Mucosa of gallbladder (tissue), 1 donor: Measurements from ENCODE around the gene ITPKA. TPM values are rescaled to one million over a fixed set of nuclear protein-coding genes. Genes with fewer than 3 reads are reported as not detected.

Experiments used
- DNase-seq: peaks from one replicate; pipeline ENCODE4 v3.0.0-alpha.2; 2020; ENCODE audit warnings: low spot score
- total RNA-seq: library from RNA; stranded (reverse); gene quantifications from one replicate; pipeline ENCODE4 v1.2.1, GENCODE V29; 2021
- donor health status: DM: no; HTN: no; CAD: no.

Gene ITPKA
- total RNA-seq, 1 donor from 2014 or later, result 3.2 TPM

DNA sequence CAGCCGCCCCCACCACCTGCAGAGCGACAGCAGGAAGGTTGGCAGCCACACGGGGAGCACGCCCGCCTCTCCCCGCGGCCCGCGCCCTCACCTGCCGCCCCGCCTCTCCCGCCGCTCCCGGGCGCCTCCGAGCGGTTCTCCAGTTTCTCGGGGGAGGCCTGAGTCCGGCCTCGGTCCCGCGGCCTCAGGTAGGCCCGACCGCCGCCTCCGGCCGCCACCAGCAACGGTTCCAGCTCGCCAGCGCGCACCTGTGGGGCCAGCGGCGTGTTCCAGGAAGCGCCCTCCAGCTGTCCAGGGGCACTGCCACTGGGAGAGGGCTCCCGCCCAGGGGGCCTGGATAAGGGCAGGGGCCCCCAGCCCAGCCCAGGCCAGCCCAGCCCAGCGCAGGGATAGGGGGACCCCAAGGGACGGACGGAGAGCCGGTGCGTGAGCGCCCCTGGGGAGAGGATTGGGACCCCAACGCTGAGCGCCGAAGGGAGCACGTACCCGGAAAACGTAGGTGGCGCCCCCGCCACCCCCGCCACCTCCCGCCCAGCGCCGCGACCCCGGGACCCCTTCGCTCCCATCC is 17.7 kb downstream of the ITPKA start:
- no peak for DNase-seq

DNA sequence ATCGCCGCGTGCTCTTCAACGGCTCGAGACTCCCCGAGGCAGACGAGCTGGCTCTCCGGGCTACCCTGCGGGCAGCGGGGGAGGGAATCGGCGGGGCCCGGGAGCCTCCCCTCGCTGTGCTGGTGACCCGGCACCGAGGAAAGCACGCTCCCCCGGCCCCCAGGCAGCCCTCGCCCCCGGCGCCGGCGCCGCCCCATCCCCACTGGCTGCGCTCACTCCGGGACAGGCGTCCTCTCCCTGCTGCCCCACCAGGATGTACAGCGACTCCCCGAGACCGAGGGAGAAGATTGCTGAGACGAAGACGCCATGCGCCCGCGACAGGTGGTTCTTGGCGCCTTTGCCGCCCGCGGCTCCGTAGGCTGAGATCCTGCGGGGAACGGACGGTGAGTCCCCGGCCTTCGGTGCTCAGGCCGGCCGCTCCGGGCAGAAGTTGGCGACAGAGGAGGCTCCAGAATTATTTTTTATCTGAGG is 18.3 kb downstream of the ITPKA start:
- DNase-seq, result no peak

DNA sequence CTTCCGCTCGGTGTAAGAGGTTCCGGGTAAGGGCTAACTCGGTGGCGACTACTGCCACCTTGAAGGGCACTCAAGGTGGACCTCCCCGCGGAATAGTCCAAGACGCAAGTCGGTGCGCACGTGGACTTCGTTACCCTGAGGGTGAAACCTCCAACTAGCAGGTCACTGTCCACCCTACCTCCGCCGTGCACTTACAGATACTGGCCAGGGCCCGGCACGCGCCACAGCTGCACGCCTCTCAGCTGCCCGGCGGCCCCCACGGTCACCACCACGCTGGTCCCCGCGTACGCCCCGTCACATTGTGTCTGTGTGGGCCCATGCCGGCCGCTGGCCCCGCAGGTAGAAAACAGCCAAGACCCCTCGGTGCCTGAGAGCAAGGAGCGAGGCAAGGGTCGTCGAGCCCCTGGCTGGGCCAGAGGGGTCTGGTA is 18.9 kb downstream of the ITPKA start:
- no peak for DNase-seq

DNA sequence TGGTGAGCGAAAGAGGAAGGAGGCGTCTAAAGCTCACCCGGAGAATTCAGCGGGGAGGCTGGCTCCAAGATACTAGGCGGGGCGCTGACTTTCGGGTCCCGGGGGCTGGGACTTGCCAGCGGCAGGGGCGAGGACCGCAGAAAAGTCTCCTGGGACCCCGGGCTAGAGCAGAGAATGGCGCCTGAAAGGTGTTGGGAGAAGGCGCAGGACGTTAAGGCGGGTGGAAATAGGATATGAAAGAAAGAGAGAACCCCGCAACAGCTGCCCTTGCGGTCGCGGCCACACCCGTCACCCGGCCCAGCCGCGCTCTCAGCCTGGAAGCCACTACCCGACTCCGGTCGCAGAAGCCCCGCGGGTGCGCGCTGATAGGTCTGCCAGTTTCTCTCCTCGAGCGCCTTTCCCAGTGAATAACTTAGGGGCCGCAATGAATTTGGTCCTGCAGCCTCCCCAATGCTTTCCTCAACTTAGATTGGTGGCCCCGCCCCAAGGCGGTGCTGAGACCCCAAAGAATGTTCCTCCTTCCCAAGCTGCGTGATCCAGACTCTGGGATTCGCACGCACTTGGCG is 19.3 kb downstream of the ITPKA start:
- no peak for DNase-seq

DNA sequence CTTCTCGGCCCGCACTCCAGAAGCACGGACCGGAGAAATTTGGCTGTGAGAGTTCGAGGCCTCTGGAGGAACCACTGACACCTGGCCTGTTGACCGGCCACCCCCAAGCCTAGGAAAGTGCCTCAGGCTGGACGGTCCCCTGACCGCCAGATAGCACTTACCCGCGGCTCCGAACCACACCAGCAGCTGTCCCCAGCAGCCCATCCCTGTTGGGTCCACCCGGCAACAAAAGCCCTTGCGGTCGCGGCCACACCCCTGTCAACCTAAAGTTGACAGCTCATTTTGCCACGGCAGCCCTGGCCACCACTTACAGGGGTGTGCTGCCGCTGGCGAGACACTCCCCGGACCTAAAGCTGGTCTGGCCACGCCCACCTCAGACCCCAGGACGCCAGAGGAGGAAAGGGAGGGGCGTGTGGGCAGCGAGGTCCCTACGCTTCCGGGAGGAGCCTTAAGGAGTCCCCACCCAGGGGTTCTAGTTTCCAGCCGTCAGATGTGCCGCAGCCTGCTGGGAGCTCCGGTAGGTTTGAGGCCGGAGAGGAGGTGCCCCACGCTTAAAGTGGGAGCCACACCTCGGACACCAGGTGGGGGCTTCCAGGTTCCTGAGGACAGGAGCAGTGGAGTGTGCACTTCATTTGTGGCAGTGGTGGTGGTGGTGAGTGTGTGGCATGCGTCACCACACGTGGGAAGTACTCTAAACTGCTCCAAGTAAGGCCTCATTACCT is 20.0 kb downstream of the ITPKA start, which contains the start of gene LTK:
Gene LTK (minus strand): TSS at position 322 of the 722 bp plus-strand sequence. CDS start 118 bp downstream, at position 204.
- no peak for DNase-seq

DNA sequence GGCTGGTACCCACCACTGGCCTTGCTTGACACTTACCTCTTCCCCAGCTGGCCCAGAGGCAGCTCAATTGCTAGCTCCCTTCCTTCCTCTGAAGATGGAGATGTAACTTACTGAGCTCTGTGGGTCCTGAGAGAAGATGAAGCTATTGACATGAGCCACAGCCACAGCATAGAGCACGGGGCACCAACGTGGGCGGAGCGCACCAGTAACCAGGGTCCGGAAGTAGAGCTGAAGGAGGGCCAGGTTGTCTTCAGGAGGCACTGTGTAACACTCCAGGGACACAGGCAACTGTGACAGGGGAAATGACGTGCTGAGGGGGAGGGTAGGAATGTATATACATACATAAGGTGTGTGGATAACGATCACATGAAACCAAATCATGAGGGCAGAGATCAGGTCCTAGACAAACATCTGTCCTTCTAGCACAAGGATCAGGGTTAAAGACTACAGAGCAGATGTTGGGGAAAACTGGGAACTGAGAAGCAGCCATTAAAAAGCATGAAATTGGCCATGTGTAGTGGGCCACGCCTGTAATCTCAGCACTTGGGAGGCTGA is 24.3 kb downstream of the ITPKA start:
- no peak for DNase-seq

DNA sequence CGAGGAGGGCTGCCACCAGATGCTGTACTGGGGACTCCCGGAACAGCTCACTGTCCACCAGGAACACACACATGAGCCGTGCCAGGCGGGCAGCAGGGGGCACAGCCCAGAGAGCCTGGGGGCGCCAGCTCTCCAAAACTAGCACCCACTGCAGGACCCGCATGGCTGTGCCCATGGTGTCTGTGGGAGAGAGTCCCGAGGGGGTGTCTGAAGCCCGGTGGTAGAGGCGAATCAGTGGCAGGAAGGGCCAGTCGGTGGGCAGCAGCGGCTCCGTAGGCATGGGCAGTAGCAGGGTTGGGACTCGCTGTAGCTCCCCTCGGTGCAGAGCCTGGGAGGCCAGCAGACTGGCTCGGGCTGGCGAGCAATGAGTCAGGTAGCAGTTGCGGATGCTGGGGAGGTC is 27.0 kb downstream of the ITPKA start:
- no peak for DNase-seq

DNA sequence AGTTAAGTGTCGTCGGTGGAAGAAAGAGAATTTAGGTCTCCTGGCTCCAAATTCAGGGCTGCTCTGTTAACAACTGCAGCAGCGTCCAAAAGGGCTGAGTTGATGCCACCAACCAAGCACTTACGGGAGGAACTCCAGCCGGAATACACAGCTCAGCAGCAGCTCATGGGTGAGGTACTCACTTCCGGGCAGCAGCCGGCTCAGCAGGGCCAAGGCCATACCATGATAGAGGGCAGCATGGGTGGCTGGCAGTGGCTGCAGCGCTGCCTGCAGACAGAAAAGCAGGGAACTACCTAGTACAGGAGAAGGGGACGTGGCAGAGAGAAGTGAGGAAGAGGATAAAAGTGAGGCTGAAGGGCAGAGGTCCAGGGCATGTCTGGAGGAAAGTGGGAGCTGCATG is 27.9 kb downstream of the ITPKA start:
- DNase-seq, result no peak

DNA sequence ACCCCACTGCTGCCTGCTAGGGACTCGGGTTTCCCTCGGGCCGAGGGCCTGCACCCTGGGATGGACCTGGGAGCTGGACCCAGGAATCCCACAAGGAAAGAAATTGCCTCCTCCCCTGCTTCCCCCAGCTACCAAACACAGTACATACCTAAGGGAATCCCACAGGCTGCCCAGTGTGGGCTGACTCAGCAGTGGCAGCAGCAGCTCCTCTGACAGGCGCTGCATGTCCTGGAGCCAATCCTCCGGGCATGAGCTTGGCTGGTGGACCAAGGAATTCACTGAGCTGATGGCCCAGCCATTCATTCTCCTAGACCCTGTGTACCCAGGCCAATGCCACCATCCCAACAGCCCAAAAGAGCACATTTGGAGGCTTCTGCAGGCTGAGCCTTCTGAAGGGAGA is 29.4 kb downstream of the ITPKA start:
- DNase-seq, result no peak

DNA sequence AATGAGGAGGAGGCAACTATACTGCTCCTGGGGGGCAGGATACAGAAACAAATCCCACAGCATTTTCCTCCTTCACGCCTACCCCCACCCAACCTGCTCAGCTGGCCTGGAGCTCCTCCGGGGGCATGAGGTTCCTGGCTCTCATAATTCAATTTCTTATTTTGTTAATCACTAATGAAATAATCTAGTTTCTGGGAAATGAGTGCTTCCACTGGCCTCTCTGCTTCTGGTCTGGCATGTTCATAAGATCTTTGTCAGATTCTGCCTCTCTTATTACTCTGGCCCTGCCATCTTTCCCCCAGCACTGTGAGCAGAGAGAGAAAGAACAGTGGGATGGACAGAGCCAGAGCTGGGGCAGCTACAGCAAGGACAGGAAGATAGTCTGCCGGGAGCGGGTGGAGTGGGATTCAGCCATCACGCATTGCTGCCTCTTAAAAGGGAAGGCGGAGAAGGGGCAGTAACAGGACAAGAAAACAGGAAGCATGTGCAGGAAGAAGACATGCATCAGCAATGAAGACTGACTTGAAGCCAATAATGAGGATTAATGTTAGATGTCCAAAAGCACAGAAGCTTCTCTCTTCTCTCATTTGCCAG is 36.8 kb downstream of the ITPKA start:
- no peak for DNase-seq

DNA sequence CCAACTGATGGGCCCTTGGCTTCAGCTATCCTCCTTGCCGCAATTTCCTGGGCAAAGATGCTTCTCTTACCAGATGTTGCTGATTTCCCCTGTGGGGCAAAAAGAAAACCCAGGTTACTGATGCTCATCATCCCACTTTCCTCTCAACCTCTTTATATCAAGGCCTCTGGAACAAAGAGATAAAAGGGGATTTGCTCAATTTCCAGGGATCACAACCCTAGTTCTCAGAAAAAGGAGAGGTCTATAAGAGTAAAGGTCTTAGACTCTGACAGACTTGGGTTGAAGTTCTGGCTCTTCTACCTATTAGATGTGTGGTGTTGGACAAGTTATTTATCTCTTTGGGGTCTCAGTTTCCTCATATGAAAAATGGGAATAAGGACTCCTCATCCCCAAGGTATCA is 41.9 kb downstream of the ITPKA start:
- no peak for DNase-seq

DNA sequence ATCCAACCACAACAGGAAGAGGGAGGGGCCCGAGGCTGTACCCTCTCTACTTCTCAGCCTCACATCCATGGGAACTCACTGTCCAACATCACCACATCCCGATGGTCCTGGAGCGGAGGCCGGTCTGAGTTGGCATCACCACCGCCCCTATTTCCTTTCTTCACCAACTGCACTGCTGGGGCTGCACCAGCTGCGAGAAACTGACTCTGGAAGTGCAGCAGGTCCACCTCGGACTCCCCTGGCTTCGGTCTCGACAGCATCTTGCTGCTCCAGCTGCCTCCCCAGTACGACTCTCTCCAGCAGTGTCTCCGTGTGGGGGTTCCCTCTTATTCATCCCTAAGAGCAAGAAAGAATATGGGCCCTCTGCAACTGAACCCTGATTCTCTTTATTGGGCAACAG is 43.2 kb downstream of the ITPKA start:
- DNase-seq, result no peak

DNA sequence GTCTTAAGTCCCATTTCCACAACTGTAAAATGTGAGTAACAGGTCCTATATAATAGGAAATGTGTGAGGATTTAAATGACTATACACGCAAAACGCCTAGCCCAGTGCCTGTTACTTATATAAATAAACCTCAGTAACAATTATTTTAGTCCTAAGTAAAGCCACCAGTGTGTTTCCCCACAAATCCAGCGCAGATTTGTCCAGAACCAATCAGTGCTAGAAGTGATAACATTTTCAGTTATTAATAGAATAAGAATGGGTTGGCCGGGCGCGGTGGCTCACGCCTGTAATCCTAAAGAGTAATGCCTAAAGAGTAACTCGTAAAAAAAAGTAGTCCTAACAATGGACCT is 49.8 kb downstream of the ITPKA start:
- no peak for DNase-seq

DNA sequence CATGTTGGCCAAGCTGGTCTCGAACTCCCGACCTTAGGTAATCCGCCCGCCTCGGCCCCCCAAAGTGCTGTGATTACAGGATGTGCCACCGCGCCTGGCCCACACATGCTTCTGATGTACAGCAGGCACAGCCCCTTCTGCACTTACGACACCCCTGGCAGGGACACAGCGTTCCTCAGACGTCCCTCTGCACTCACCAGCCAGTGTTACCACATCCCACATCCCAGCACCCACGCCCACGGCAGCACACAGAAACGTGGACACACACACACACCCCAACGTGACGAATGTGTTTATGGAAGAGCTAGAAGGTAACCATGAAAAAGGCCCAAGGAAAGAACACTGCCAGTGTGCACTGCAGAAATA is 51.0 kb downstream of the ITPKA start:
- DNase-seq, result no peak

DNA sequence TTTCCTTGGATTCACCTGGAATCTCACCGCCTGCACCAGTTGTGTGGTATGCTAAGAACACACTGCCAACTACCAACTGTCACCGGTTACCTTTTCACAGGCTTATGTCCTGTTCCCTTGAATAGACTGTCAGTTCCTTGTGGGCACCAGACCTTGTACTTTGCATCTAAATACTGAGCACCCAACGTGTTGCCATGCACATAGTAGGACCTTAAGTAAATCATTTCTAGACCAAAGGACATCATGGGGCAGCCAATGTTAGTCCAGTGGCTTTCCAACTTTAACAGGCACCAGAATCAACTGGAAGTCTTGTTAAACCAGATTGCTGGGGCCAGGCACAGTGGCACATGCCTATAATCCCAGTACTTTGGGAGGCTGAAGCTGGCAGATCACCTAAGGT is 51.5 kb downstream of the ITPKA start:
- no peak for DNase-seq

DNA sequence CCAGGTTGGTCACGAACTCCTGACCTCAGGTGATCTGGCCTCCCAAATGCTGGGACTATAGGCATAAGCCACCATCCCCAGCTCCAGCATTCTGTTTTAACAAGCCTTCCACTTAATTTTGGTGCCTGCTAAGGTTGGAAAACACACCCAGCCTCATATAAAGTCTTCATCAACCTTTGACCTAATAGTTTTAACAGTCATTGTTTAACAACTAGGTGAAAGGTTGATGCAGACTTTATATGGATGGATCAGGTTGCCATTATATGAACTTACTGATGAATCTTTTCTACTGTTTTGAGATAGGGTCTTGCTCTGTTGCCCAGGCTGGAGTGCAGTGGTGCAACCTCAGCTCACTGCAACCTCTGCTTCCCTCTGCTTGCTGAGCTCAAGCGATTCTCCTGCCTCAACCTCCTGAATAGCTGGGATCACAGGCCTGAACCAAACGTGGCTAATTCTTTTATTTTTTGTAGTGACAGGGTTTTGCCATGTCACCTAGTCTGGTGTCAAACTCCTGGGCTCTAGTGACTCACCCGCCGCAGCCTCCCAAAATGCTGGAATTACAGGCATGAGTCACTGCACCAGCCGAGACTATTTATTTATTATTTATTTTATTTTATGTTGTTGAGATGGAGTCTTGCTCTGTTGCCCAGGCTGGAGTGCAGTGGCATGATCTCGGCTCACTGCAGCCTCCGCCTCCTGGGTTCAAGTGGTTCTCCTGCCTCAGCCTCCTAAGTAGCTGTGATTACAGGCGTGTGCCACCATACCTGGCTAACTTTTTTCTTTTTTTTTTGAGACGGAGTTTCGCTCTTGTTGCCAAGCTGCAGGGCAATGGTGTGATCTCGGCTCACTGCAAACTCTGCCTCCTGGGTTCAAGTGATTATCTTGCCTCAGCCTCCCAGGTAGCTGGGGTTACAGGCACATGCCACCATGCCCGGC is 53.4 kb downstream of the ITPKA start:
- DNase-seq, result no peak

DNA sequence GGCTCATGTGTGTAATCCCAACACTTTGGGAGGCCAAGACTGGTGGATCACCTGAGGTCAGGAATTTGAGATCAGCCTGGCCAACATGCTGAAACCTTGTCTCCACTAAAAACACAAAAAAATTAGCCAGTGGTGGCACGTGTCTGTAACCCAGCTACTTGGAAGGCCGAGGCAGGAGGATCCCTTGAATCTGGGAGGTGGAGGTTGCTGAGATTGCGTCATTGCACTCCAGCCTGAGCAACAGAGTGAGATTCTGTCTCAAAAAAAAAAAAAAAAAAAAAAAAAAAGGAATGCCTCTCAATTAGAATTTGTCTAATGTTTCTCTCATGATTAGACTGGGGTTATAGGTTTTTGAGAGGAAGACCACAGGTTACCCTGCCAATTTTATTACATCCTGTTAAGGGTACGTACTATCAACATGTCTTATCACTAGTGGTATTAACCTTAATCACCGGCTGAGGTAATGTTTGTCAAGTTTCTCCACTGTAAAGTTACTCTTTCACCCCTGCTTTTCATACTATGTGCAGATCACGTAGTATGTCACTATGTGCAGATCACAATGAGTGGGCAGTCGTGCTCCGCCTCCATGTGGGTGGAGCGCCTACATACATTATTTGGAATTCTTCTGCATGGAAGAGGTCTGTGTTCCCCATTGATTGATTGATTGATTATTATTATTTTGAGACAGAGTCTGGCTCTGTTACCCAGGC is 56.5 kb downstream of the ITPKA start:
- DNase-seq, result no peak
